Measurements from ENCODE around the gene CFDP1. TPM values are rescaled to one million over a fixed set of nuclear protein-coding genes. Genes with fewer than 3 reads are reported as not detected.

The CFDP1 gene
- total RNA-seq, 4 donors from 2014 or later, result 42.4 to 49.5 (median 44.0) TPM

GRCh38 chr16:75294773-75295459, 138.4 kb downstream of the CFDP1 start:
- DNase-seq (ENCODE audit: extremely low spot score), result no peak
- peaks cover 0 to 65% (median 47%) of the 10 kb centered on the region in 4 donors for H3K36me3 ChIP-seq

DNA sequence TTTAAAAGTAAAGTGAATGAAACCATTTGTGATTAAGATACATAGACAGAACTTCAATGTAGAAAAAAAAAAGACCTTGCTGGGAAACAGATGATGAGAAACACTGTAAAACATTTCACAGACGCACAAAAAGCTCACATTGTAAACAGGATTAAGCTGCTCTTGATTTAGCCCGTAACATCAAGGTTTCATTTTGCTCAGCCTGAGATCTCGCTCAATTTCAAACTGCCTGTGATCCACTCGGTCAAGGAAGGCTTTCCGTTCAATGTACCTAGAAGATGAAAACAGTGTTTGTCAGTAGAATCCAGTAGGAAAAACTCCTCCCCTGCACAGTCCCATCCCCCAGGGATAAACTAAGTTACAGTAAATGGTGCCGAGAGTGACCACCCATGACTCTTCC, 139.5 kb downstream of the CFDP1 start:
- Histone ChIP-seq H3K27me3 (no peaks in the 10 kb centered on the region), H3K27ac (replicated peaks in 1 of 4) (peak overlapping the region in 3 of 4 donors; percentile 7 to 48 (median 36)), H3K4me3 (no peak overlapping the region), H3K4me1 (peaks cover 0 to 27% (median 13%) of the 10 kb centered on the region in 4 donors), H3K9me3 (no peaks in the 10 kb centered on the region), H3K36me3 (peaks cover 0 to 61% (median 39%) of the 10 kb centered on the region in 4 donors)
- TF ChIP-seq CTCF (IDR thresholded peaks at IDR 0.05), result no peak
- no peak for TF ChIP-seq POLR2AphosphoS5 (IDR thresholded peaks at IDR 0.05)
- TF ChIP-seq POLR2A (IDR thresholded peaks at IDR 0.05; ENCODE audit: low read depth), result no peak
- TF ChIP-seq EP300 (IDR thresholded peaks at IDR 0.05), result no peak
- DNase-seq (ENCODE audit: extremely low spot score), result no peak
- 69% methylated on average over 6 of the region's 6 CpGs for WGBS
- intact Hi-C loops (cut with DNase I), result no loop called here

More at GRCh38 chr16:75294773-75295459, 138.4 kb downstream of the CFDP1 start:
- intact Hi-C loops (cut with DNase I), result no loop called here
- WGBS, result 98% methylated on average over 6 of the region's 6 CpGs
- Histone ChIP-seq H3K4me3 (no peak overlapping the region), H3K4me1 (peaks cover 0 to 15% (median 11%) of the 10 kb centered on the region in 4 donors), H3K27me3 (no peaks in the 10 kb centered on the region), H3K9me3 (no peaks in the 10 kb centered on the region), H3K27ac (replicated peaks in 1 of 4) (no peak overlapping the region)
- TF ChIP-seq CTCF (IDR thresholded peaks at IDR 0.05), result no peak
- no peak for TF ChIP-seq EP300 (IDR thresholded peaks at IDR 0.05)
- TF ChIP-seq POLR2A (IDR thresholded peaks at IDR 0.05; ENCODE audit: low read depth), result no peak
- TF ChIP-seq POLR2AphosphoS5 (IDR thresholded peaks at IDR 0.05), result no peak

- H3K27me3 ChIP-seq, result no peaks in the 10 kb centered on the region
- peaks cover 0 to 55% (median 34%) of the 10 kb centered on the region in 4 donors for H3K36me3 ChIP-seq
- no peak overlapping the region for H3K4me3 ChIP-seq
- no peaks in the 10 kb centered on the region for H3K9me3 ChIP-seq
- 89% methylated on average over 4 of the region's 4 CpGs for whole genome bisulfite sequencing
- no peak for TF ChIP-seq POLR2AphosphoS5 (IDR thresholded peaks at IDR 0.05)
- no peak for TF ChIP-seq CTCF (IDR thresholded peaks at IDR 0.05)
- no peak for TF ChIP-seq EP300 (IDR thresholded peaks at IDR 0.05)
- no peak for TF ChIP-seq POLR2A (IDR thresholded peaks at IDR 0.05; ENCODE audit: low read depth)
- DNase-seq (ENCODE audit: extremely low spot score), result no peak
- intact Hi-C loops (cut with DNase I), result no loop called here
- peaks cover 0 to 33% (median 15%) of the 10 kb centered on the region in 4 donors for H3K4me1 ChIP-seq
- peak overlapping the region in 3 of 4 donors; percentile 7 to 48 (median 36) for H3K27ac ChIP-seq (replicated peaks in 1 of 4)
These were observed 140.1 kb downstream of the CFDP1 start for GRCh38 chr16:75293173-75293572.

GRCh38 chr16:75292691-75293090, 140.6 kb downstream of the CFDP1 start:
- TF ChIP-seq POLR2AphosphoS5 (IDR thresholded peaks at IDR 0.05), result no peak
- TF ChIP-seq CTCF (IDR thresholded peaks at IDR 0.05), result no peak
- no peak for TF ChIP-seq EP300 (IDR thresholded peaks at IDR 0.05)
- TF ChIP-seq POLR2A (IDR thresholded peaks at IDR 0.05; ENCODE audit: low read depth), result no peak
- H3K36me3 ChIP-seq, result peaks cover 0 to 54% (median 33%) of the 10 kb centered on the region in 4 donors
- 85% methylated on average over 3 of the region's 3 CpGs for WGBS

More at GRCh38 chr16:75292691-75293090, 140.6 kb downstream of the CFDP1 start:
- intact Hi-C loops (cut with DNase I), result no loop called here
- DNase-seq (ENCODE audit: extremely low spot score), result no peak
- Histone ChIP-seq H3K27ac (replicated peaks in 1 of 4) (no peak overlapping the region), H3K4me1 (peaks cover 0 to 38% (median 15%) of the 10 kb centered on the region in 4 donors), H3K9me3 (no peaks in the 10 kb centered on the region), H3K27me3 (no peaks in the 10 kb centered on the region), H3K4me3 (no peak overlapping the region)
